ENCODE measurements around the gene F2R.

F2R gene

GRCh38 chr5:76690704-76691466 is 25.0 kb upstream of the F2R start:
- no peak for DNase-seq

DNA sequence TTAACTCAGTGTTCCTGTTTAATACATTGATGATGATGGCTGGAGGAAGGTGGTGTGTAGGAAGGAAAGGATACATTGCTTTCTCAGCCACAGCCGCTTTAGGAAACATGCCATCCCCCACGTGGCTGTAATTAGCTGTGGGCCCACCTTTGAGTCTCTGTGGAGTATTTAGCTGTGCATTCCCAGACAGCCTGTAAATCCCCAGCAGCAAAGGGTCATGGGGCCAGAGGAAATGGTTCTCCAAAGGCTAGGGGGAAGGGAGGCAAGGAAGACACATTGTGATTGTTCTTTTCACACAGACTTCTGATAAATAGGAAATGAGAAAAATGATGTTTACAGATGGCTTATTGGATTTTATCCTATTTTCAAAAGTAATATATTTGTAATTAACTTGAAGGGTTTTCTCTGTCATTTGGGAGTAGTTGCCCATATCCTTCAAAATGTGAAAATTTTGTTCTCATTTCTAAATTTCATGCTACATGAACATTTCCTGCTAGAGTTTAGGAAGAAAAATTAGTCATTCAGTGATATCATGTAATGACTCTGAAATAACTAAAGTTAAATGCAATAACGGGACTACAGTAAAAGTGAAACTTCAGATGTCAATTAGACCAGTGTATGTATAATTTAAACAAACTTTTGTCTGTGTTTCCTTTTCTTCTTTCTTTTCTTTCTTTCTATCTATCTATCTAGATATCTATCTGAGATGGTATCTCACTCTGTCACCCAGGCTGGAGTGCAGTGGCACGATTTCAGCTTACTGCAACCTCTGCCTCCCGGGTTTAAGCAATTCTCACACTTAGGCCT is 24.3 kb upstream of the F2R start:
- no peak for DNase-seq

- no peak for DNase-seq
Observed at GRCh38 chr5:76692274-76692540, 23.7 kb upstream of the F2R start.

GRCh38 chr5:76692651-76693050 is 23.3 kb upstream of the F2R start:
- DNase-seq: no peak

DNA sequence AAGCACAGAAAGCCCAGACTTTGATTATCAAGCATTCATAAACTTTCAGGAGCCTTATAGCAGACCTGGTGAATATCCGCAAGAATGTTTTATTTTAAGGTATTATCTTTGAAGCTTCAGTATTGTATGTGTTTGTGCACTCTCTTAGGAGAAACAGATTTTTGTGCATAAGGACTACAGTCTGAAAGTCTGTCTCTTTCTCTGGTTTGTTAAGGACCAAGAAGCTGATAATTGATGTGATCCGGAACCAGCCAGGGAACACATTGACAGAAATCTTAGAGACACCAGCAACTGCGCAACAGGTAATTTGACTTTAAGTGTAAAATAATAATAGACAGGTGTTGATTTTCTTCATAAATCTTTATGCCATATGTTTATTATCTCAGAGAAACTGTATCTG is 22.8 kb upstream of the F2R start:
- DNase-seq: no peak

DNA sequence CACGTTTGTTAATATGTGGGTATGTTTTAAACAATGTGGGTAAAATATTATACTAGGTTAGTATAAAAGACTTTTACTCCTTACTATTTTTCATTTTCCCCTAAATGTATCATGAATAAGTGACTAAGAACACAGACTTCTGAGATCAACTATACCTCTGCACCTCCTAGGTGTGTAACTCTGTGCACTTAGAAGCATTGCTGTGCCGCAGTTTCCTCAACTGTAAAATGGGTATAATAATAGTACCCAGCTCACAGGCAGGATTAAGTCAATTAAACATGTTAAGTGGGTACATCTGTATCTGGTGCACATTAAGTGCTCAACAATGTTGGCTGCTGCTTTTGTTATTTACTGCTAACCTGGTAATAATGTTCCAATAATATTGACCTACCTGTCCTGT is 21.6 kb upstream of the F2R start:
- no peak for DNase-seq

GRCh38 chr5:76695346-76695745 is 20.6 kb upstream of the F2R start:
- DNase-seq: no peak

GRCh38 chr5:76696251-76696650 is 19.7 kb upstream of the F2R start:
- no peak for DNase-seq

GRCh38 chr5:76697670-76698069 is 18.3 kb upstream of the F2R start:
- no peak for DNase-seq

- no peak for DNase-seq
Observed at GRCh38 chr5:76700571-76700970, 15.4 kb upstream of the F2R start.

DNA sequence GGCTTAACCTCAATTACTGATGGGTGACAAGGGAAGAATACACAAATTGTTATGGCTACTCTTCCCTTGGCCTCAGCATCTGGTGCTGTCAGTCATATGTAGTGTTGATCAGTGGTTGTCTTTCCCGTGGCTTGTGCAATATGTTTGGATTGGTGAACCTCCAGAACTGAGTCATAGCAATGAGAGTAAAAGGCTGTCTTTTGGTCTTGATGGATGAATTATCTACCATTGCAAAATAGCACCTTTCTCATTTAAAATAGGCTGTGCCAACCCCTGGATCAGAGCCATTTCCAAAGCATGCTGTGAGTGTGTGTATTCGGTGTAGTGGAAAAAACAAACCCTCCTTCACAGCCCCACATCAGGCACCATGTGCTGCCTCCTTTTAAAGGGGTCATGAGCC is 14.6 kb upstream of the F2R start:
- DNase-seq: no peak

DNA sequence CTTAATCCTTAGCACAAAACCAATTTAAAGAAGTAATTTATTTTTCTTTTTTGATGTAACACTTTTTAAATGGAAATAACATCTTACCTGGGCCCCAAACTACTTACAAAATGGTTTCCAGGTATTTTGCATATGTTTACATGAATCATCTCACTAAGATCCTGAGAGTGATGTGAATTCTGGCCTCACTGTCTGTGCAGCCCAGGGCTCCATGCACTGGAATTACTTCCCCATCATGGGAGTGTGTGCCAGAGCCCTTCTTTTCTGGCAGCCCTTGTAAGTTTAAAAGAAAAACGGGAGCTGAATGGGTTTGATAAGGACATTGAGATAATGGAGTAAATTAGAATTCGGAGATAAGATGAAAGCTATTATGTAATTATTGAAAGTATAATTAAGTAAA is 12.2 kb upstream of the F2R start:
- DNase-seq: no peak

- no peak for DNase-seq
Observed at GRCh38 chr5:76704131-76704663, 11.7 kb upstream of the F2R start.

GRCh38 chr5:76705574-76705973 is 10.4 kb upstream of the F2R start:
- DNase-seq: no peak

DNA sequence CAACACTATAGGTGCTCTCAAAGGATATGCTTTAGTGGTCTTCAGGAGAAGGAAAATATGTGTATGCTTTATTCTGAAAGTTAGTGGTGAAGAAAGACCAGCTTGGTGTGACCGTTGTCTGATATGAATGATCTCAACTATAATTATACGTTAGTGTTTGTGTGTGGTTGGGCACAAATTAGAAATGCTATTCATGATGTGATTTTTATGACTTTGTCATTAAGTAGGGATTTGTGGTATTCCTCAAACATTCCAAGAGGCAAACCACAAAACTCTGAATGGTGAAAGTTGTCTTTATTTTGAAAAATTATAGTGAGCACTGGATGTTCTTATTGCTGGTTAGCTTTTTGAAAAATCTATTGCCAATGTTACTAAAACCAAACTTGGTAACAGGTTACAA is 6.2 kb upstream of the F2R start:
- no peak for DNase-seq

- no peak for DNase-seq
Observed at GRCh38 chr5:76710991-76711390, 4.9 kb upstream of the F2R start.

GRCh38 chr5:76714751-76715485 is 1.0 kb upstream of the F2R start:
- DNase-seq: no peak

GRCh38 chr5:76715486-76715735 is 515 bp upstream of the F2R start:
- DNase-seq: no peak

GRCh38 chr5:76716456-76717157 is 681 bp downstream of the F2R start:
- no peak for DNase-seq

GRCh38 chr5:76717222-76718083 is 1.5 kb downstream of the F2R start:
- DNase-seq: no peak

DNA sequence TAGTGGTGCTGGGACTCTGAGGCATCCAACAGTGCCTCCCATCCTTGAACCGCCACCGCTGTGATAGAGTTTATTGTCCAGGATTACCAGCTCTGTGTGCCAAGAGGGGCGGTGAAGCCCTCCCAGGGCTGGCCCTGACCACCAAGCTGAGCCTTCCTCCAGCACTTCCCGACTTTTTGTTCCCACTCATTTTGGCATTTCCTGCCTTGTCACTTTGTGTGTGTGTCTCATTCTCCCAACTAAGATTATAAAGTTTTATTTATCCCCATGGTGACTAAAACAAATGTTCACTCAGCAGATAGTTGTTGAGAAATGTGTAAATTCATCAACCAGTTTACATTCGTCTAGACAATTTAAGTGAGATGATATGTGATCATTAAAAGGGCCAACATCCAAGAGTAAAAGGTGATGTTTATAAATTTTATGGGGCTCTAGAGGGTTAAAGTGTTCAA is 2.5 kb downstream of the F2R start:
- no peak for DNase-seq

GRCh38 chr5:76718880-76719279 is 3.0 kb downstream of the F2R start:
- no peak for DNase-seq
